Suppressor macrophage (primary cell): ENCODE measurements around the gene FAF1.
A peak's percentile ranks its signal among the peaks of the same experiment; 100 is the strongest.
"Not testable (repeated sequence)": the region's sequence is repeated elsewhere in the genome, so short reads cannot be mapped to it uniquely, and the experiment has no call there.

Experiments
- DNase-seq, 4 experiments: peaks; one replicate each; pipeline ENCODE4 v3.0.0-alpha.2; 2020 to 2022

Gene FAF1

DNA sequence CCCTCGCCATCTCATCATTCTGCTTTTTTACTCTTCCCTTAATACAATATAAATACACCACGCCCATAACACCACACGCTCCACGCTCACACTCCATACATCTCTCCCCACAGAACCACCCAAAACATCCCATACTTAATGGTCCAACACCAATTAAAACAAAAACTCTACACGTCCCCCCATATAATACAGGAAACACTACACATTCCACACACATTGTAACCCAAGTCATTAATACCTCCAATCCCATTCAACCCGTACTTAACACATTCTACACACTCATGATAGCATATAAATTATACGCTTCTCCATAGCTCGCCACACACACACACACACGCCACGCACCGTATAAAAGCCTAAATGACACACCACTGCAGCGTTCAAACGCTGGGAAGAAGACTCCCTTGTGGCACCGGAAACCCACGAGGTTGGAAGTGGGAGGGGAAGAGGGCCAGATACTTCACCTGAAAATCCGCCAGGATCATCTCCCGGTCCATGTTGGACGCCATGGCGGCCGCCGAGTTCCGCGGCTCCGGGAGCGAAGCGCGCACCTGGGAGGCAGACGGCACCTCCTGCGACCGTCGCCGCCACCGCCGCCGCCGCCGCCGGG is 659 bp downstream of the FAF1 start:
- peak; percentile 15 to 41 (median 34) for DNase-seq

- no peak for DNase-seq
These were observed 5.0 kb downstream of the FAF1 start for GRCh38 chr1:50955116-50955515.

- DNase-seq, result not testable (repeated sequence)
These were observed 7.5 kb downstream of the FAF1 start for GRCh38 chr1:50952566-50952965.

- no peak for DNase-seq
These were observed 9.7 kb downstream of the FAF1 start for GRCh38 chr1:50950396-50950795.

DNA sequence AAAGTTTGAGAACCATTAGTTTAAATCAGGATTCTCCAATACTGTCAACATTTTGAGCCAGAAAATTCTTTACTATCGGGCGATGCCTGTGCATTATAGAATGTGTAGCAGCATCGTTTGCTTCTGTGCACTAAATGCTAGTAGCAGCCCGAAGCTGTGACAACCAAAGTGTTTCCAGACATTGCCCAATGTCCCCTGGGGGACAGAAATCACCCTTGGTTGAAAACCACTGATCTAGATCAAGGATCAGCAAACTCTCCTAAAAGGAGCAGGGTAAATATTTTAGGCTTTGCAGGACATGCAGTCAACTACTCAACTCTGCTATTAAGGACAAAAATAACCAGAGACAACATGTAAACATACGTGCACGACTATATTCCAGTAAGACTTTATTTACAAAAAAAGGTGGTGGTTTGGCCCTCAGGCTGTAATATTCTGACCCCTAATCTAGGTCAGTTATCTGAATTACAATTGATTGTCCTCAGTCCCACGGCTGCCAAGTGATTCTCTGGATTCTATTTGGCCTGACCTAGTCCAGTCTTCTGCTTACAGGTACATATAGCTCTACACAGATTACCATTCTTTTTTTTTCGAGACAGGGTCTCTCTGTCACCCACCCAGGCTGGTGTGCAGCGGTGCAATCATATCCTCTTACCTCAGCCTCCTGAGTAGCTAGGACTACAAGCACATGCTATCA is 10.6 kb downstream of the FAF1 start:
- DNase-seq, result no peak

- DNase-seq, result no peak
These were observed 17.7 kb downstream of the FAF1 start for GRCh38 chr1:50942334-50942733.

- no peak for DNase-seq
These were observed 19.8 kb downstream of the FAF1 start for GRCh38 chr1:50940291-50940690.

DNA sequence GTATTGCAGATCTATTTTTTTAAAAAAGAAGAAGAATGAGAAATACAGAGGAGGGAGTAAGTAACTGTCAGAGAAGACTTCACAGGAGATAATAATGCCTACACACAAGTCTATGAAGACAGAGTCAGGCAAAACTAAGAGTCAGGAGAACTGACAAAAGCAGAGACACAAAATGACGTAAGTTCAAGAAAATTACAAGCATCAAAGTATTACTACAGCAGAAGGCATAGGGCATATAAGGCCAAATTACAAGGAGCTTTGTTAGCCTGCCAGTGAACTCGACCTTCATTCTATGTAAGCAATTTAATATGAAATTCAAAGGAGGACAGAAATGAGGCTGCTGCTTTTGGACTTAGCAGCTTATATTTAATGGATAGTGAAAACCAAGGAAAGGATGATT is 23.7 kb downstream of the FAF1 start:
- DNase-seq, result no peak

GRCh38 chr1:50935276-50935675 is 24.8 kb downstream of the FAF1 start:
- not testable (repeated sequence) for DNase-seq

DNA sequence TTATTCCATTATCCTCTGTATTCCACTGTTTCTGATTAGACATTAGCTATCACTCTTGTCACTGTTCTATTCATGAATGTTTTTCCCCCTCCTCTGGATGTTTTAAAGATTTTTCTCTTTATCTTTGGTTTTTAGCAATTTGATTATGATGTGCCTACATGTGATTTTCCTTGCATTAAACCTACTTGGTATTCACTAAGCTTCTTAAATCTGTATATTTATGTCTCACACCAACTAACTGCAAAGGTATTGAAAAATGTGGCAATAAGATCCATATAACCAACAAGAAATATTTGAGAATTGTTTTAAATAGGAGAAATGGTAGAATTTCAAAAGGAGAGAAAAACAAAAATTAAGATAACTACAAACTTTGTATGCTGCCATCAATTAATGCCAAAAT is 25.2 kb downstream of the FAF1 start:
- no peak for DNase-seq

DNA sequence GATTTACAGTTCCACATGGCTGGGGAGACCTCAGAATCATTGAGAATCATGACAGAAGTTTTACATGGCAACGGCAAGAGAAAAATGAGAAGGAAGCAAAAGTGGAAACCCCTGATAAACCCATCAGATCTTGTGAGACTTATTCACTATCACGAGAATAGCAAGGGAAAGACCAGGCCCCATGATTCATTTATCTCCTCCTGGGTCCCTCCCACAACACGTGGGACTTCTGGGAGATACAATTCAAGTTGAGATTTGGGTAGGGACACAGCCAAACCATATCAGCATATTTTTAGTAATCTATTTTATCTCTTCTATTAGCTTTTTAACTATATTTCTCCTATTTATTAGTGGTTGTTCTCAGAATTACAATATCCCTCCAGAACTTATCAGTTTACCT is 26.3 kb downstream of the FAF1 start:
- not testable (repeated sequence) for DNase-seq

GRCh38 chr1:50932043-50932442 is 28.0 kb downstream of the FAF1 start:
- DNase-seq, result not testable (repeated sequence)

DNA sequence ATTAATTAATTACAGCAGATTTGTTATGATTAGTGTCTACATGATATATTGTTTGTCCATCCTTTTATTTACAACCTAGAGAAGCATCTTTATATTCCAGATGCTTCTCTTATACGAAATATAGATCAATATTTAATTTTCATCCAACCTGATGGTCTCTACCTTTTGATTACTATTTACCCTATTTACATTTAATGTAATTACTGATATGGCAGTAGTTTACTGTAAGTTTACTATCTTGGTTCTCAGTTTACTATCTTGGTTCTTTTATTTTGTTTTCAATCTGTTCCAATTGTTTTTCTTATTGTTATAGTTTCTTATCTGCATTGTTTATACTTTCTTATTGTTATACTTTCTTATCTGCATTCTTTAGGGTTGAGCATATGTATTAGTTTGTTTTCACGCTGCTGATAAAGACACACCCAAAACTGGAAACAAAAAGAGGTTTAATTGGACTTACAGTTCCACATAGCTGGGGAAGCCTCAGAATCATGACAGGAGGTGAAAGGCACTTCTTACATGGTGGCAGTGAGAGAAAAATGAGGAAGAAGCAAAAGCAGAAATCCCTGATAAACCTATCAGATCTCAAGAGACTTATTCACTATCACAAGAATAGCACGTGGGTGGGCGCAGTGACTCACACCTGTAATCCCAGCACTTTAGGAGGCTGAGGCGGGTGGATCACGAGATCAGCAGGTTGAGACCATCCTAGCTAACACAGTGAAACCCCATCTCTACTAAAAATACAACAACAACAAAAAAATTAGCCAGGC is 28.9 kb downstream of the FAF1 start:
- peak; percentile 50 to 75 (median 62) for DNase-seq

GRCh38 chr1:50930193-50930592 is 29.9 kb downstream of the FAF1 start:
- no peak for DNase-seq

- peak in 2 of 4 experiments; percentile 53 to 65 for DNase-seq
These were observed 30.6 kb downstream of the FAF1 start for GRCh38 chr1:50929376-50929958.

GRCh38 chr1:50923564-50923963 is 36.5 kb downstream of the FAF1 start:
- DNase-seq, result no peak

DNA sequence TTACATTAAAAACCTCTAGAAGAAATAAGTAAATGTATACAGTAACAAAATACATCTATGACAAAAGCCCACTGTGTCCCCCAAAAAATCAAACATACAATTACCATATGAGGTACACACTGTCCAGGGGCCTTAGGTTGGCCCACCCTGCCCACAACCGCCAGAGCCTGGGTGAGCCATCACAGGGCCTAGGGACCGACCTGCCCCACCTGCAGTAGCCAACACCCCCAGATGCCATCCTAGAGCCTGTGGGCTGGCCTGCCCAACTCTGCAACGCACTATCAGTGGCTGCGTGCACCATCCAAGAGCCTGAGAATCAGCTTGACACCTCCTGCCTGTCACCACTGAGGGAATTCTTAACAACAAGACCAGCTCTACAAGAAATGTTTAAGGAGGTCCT is 39.0 kb downstream of the FAF1 start:
- no peak for DNase-seq

- no peak for DNase-seq
These were observed 39.7 kb downstream of the FAF1 start for GRCh38 chr1:50920409-50920808.

GRCh38 chr1:50917138-50918137 is 42.6 kb downstream of the FAF1 start:
- peak; percentile 2 to 57 (median 30) for DNase-seq

- DNase-seq, result no peak
These were observed 44.4 kb downstream of the FAF1 start for GRCh38 chr1:50915621-50916020.

DNA sequence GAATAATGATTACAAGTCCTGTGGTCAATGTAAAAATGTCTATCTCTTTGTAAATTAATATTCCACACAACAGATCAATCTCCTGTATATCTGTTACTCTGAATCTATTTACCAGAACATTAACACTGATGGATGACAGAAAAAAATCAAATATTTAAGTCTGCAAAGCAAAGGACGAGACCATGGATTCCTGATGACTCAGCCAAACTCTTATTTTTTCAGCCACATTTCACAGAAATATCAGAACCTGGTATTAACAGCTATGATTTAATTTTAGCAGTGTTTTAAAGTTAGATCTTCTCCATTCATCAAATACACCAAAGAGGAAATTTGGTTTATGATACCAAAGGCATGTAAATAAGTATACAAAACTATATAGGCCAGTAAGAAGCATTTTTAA is 46.1 kb downstream of the FAF1 start:
- DNase-seq, result no peak

- not testable (repeated sequence) for DNase-seq
These were observed 49.7 kb downstream of the FAF1 start for GRCh38 chr1:50910356-50910755.
